ENCODE data around the gene VPS13D. TPM values are rescaled to one million over a fixed set of nuclear protein-coding genes. Genes with fewer than 3 reads are reported as not detected.

Gene VPS13D
- total RNA-seq, 4 donors from 2014 or later: 94.4 to 472 (median 163) TPM

DNA sequence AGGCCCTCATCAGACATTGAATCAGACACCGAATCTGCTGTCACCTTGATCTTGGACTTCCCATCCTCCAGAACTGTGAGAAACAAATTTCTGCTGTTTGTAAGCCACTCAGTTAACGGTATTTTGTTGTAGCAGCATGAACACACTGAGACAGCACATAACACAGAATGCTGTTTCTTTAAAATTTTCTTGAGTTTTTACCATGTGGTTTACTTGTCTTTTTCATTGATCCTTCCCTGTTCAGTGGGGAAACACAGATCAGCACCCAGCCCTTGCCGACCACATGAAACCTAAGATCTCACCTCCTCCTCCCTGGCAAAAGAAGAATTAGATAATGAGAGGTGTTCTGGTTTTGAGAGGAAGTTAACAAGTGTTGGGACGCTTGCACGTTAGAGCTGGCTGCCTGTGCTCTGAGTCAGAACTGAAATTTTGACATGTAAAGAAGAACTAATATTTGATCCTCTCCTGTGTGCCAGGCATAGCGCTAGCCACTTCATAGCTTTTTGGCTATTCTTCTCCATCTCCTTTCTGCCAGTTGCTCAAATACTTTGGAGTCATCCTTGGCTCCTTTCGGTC, 208.6 kb downstream of the VPS13D start:
- no peaks in the 10 kb centered on the region for H3K9me3 ChIP-seq
- H3K27me3 ChIP-seq: no peaks in the 10 kb centered on the region
- TF ChIP-seq POLR2A (IDR thresholded peaks at IDR 0.05) (no peak), POLR2AphosphoS5 (IDR thresholded peaks at IDR 0.05) (no peak), EP300 (IDR thresholded peaks at IDR 0.05) (no peak)
- TF ChIP-seq, protein P1, sequence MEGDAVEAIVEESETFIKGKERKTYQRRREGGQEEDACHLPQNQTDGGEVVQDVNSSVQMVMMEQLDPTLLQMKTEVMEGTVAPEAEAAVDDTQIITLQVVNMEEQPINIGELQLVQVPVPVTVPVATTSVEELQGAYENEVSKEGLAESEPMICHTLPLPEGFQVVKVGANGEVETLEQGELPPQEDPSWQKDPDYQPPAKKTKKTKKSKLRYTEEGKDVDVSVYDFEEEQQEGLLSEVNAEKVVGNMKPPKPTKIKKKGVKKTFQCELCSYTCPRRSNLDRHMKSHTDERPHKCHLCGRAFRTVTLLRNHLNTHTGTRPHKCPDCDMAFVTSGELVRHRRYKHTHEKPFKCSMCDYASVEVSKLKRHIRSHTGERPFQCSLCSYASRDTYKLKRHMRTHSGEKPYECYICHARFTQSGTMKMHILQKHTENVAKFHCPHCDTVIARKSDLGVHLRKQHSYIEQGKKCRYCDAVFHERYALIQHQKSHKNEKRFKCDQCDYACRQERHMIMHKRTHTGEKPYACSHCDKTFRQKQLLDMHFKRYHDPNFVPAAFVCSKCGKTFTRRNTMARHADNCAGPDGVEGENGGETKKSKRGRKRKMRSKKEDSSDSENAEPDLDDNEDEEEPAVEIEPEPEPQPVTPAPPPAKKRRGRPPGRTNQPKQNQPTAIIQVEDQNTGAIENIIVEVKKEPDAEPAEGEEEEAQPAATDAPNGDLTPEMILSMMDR (IDR thresholded peaks at IDR 0.05): no peak
- peaks cover 56% of the 10 kb centered on the region for H3K4me1 ChIP-seq
- no peak for DNase-seq (ENCODE audit: low spot score in 2 of 2)
- no peak overlapping the region for H3K4me3 ChIP-seq
- H3K36me3 ChIP-seq: peaks cover 6% of the 10 kb centered on the region
- WGBS: 60% methylated on average over 7 of the region's 7 CpGs
- no peak overlapping the region for H3K27ac ChIP-seq

DNA sequence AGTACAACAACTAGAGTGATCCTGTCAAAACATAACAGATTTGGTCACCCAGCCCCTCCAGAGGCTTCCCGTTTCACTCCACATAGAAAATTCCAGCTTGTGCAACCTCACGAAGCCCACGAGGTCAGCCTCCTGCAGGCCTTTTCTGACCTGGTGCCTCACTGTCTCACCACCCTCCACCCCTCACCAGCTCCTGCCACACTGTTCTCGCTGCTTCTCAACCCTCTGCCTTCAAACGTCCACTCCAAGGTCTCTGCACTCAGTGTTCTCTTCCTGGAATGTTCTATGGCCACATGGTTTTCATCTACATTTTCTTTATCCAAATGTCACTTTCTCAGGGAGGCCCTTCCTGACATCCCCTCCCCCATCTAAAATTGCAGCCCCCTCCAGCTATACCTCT, 209.2 kb downstream of the VPS13D start:
- no peaks in the 10 kb centered on the region for H3K27me3 ChIP-seq
- WGBS: 75% methylated on average over 5 of the region's 5 CpGs
- no peak for DNase-seq (ENCODE audit: low spot score in 2 of 2)
- TF ChIP-seq EP300 (IDR thresholded peaks at IDR 0.05): no peak
- no peak for TF ChIP-seq POLR2A (IDR thresholded peaks at IDR 0.05)
- TF ChIP-seq, protein P1 (IDR thresholded peaks at IDR 0.05): no peak
- TF ChIP-seq POLR2AphosphoS5 (IDR thresholded peaks at IDR 0.05): no peak
- no peaks in the 10 kb centered on the region for H3K9me3 ChIP-seq
- H3K4me1 ChIP-seq: peaks cover 49% of the 10 kb centered on the region
- H3K4me3 ChIP-seq: no peak overlapping the region
- H3K36me3 ChIP-seq: peaks cover 6% of the 10 kb centered on the region
- H3K27ac ChIP-seq: no peak overlapping the region

DNA sequence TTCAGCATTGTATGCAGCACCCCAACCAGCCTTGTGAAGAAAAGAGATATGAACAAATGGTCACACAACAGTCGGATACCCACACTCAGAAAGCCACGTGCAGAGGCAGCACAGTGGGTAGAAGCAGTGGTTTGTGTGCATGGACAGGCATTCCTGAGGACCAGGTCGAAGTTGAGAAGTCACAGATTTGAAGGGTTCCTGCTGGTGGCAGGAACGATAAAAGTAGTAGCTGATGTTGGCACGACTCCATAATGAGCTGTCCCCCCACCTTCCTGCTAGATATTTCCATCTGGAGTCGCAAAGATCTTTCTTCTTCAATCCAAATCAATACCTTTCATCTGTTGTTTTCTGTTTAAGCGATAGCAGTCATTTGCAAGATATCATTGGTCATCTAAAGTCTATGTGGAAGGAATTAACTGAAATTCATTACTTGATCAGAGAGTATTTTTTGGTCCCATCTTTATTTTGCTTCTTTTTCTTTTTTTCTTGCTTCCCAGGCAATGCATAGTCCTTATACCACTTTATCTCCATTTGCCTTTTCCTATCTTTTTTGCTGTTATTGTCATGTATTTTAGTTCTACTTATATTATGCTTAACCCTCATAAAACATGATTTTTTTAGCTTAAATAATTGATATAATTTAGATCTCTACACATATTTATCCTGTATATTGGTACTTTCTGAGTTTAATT, 211.7 kb downstream of the VPS13D start:
- Histone ChIP-seq H3K4me3 (no peak overlapping the region), H3K27me3 (no peaks in the 10 kb centered on the region), H3K27ac (no peak overlapping the region), H3K9me3 (no peaks in the 10 kb centered on the region), H3K4me1 (peaks cover 28% of the 10 kb centered on the region), H3K36me3 (peaks cover 6% of the 10 kb centered on the region)
- no peak for DNase-seq (ENCODE audit: low spot score in 2 of 2)
- TF ChIP-seq POLR2AphosphoS5 (IDR thresholded peaks at IDR 0.05): no peak
- no peak for TF ChIP-seq EP300 (IDR thresholded peaks at IDR 0.05)
- TF ChIP-seq POLR2A (IDR thresholded peaks at IDR 0.05): no peak
- TF ChIP-seq, protein P1 (IDR thresholded peaks at IDR 0.05): no peak
- 77% methylated on average over 7 of the region's 7 CpGs for WGBS

DNA sequence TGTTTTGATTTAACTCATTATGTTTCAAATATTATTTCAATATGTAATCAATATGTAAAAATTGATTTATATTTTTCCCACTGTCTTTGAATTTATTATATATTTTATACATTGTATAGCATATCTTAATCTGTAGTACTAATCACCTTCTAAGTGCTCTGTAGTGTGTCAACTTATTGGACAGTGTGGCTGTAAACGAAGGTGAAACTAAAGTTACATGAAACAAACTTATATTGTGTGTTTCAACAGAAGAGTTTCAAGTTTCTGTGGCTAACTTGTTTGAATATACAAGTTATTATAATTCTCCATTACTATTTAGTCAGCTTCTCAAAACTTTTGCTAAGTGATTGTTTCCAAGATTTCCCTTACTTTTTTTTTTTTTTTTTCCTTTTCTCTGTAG, 212.4 kb downstream of the VPS13D start:
- DNase-seq (ENCODE audit: low spot score in 2 of 2): no peak
- WGBS: 91% methylated on average over 1 of the region's 1 CpG
- Histone ChIP-seq H3K27me3 (no peaks in the 10 kb centered on the region), H3K4me1 (peaks cover 28% of the 10 kb centered on the region), H3K9me3 (no peaks in the 10 kb centered on the region), H3K4me3 (no peak overlapping the region), H3K36me3 (peaks cover 6% of the 10 kb centered on the region), H3K27ac (no peak overlapping the region)
- TF ChIP-seq, protein P1 (IDR thresholded peaks at IDR 0.05): no peak
- no peak for TF ChIP-seq POLR2AphosphoS5 (IDR thresholded peaks at IDR 0.05)
- no peak for TF ChIP-seq POLR2A (IDR thresholded peaks at IDR 0.05)
- no peak for TF ChIP-seq EP300 (IDR thresholded peaks at IDR 0.05)

DNA sequence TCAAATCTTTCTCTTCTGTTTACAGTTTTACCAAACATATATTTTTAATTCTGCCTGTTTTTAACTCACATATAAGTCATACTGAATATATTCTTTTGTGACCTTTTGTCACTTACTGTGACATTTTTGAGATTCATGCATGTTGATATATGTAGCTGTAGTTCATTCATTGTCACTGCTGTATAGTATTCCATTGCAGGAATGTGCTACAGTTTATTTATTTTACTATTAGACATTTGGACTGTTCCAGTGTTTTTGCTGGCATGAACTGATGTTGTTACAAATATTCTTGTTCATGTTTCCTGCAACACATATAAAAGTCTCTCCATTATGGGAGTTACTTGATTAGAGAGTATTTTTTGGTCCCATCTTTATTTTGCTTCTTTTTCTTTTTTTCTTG, 213.3 kb downstream of the VPS13D start:
- Histone ChIP-seq H3K4me1 (peaks cover 29% of the 10 kb centered on the region), H3K27ac (no peak overlapping the region), H3K36me3 (peaks cover 6% of the 10 kb centered on the region), H3K27me3 (no peaks in the 10 kb centered on the region), H3K4me3 (no peak overlapping the region), H3K9me3 (no peaks in the 10 kb centered on the region)
- TF ChIP-seq POLR2A (IDR thresholded peaks at IDR 0.05): no peak
- TF ChIP-seq, protein P1 (IDR thresholded peaks at IDR 0.05): no peak
- TF ChIP-seq POLR2AphosphoS5 (IDR thresholded peaks at IDR 0.05): no peak
- no peak for TF ChIP-seq EP300 (IDR thresholded peaks at IDR 0.05)
- DNase-seq (ENCODE audit: low spot score in 2 of 2): no peak
